HepG2 (cell line): ENCODE data around the gene TPM3. TPM values are rescaled to one million over a fixed set of nuclear protein-coding genes. Genes with fewer than 3 reads are reported as not detected.

Source experiments
- ATAC-seq: fragments of 200-7000 bp; cut with Tn5 transposase; 3 replicates; pipeline ENCODE4 v1.9.1; 2020; ENCODE audit warnings: mild to moderate bottlenecking, moderate library complexity
- BruUV-seq: library from RNA; stranded (reverse); fragments of 400-500 nt; replicated peaks from 2 replicates; lab custom pipeline; 2021; lab: Mats Ljungman, UMichigan
- CTCF ChIA-PET: fragments of 300-600 bp; formaldehyde crosslinking; extraction: SDS; loops from one replicate; lab custom pipeline; 2021; ENCODE audit warnings: low total read pairs, inconsistent platforms, low intra/inter-chr PET ratio; lab: Yijun Ruan, JAX
- POLR2A ChIA-PET: fragments of 350-600 bp; sonication (Branson Sonifier 250); formaldehyde crosslinking; loops from one replicate; lab custom pipeline; 2020; ENCODE audit warnings: antibody characterized with exemption, inconsistent platforms; lab: Yijun Ruan, JAX
- DNase-seq: peaks from one replicate; pipeline ENCODE4 v3.0.0-alpha.2; 2015; ENCODE audit warnings: low spot score
- FAIRE-seq: peaks from 3 replicates; lab custom pipeline; 2011; peaks lifted over from hg19 to GRCh38; lab: Jason Lieb, UNC
- H2AFZ ChIP-seq: one replicate; pipeline ENCODE4 v1.6.1; 2011; ENCODE audit warnings: low read length, inconsistent platforms
- H3K27ac ChIP-seq: fragments of 300-600 bp; 3 replicates; pipeline ENCODE4 v1.8.0; 2011; ENCODE audit warnings: mixed run types, mild to moderate bottlenecking, mixed read lengths, low read length, inconsistent platforms; ENCODE audit not compliant: insufficient read depth; ENCODE audit errors: extremely low read length
- H3K27me3 ChIP-seq, 2 experiments: fragments of 200-600 bp in 1 of 2; 2 replicates in 1 of 2; 3 replicates in 1 of 2; pipeline versions ENCODE4 v1.6.0 to v1.8.0; 2011; ENCODE audit warnings: low read length in 2 of 2, mild to moderate bottlenecking in 2 of 2, moderate library complexity in 2 of 2, inconsistent platforms in 1 of 2; ENCODE audit not compliant: insufficient read depth in 2 of 2, control insufficient read depth in 1 of 2
- H3K36me3 ChIP-seq, 2 experiments: fragments of 200-600 bp in 1 of 2; replicated peaks in 1 of 2; 2 replicates in 1 of 2; 3 replicates in 1 of 2; pipeline versions ENCODE4 v1.5.1 to v1.8.0; 2011; ENCODE audit warnings: low read length in 2 of 2, inconsistent platforms in 1 of 2; ENCODE audit not compliant: insufficient read depth in 2 of 2, control insufficient read depth in 1 of 2
- H3K4me1 ChIP-seq: 2 replicates; pipeline ENCODE4 v1.5.1; 2012; ENCODE audit warnings: low read length, inconsistent platforms; ENCODE audit not compliant: insufficient read depth
- H3K4me2 ChIP-seq: 2 replicates; pipeline ENCODE4 v1.6.0; 2011; ENCODE audit warnings: low read depth, low read length, inconsistent platforms
- H3K4me3 ChIP-seq, 3 experiments: fragments of 200-600 bp in 1 of 3; sonication (generic), shearing (Covaris generic) in 1 of 3; replicated peaks in 1 of 3; 2 replicates each; pipeline ENCODE4 v1.5.1; 2011 to 2016; ENCODE audit warnings: low read length in 3 of 3, inconsistent platforms in 2 of 3, low read depth in 2 of 3, mild to moderate bottlenecking in 2 of 3, control low read depth in 1 of 3, mixed read lengths in 1 of 3; ENCODE audit not compliant: insufficient read depth in 1 of 3
- H3K79me2 ChIP-seq: one replicate; pipeline ENCODE4 v1.6.1; 2011; ENCODE audit warnings: low read length, inconsistent platforms; ENCODE audit not compliant: insufficient read depth
- H3K9ac ChIP-seq: 2 replicates; pipeline ENCODE4 v1.6.0; 2011; ENCODE audit warnings: mild to moderate bottlenecking, low read depth, low read length, inconsistent platforms; ENCODE audit not compliant: insufficient read depth
- H3K9me3 ChIP-seq: 2 replicates; pipeline ENCODE4 v1.5.1; 2012; ENCODE audit warnings: mild to moderate bottlenecking, low read length
- H4K20me1 ChIP-seq: 2 replicates; pipeline ENCODE4 v1.6.0; 2011; ENCODE audit warnings: inconsistent platforms, mild to moderate bottlenecking, low read length, moderate library complexity; ENCODE audit not compliant: insufficient read depth
- CENPT ChIP-seq: sonication (generic); formaldehyde crosslinking; IDR thresholded peaks from 2 replicates; pipeline ENCODE4 v1.8.0; 2022; ENCODE audit warnings: low read depth, mild to moderate bottlenecking, moderate library complexity, missing genetic modification reagents
- HDAC6 ChIP-seq: fragments of 200-600 bp; sonication (generic); IDR thresholded peaks from 2 replicates; pipeline ENCODE4 v1.7.0; 2017; ENCODE audit warnings: mild to moderate bottlenecking, antibody characterized with exemption, low read length, low read depth
- LCORL ChIP-seq, 2 experiments: fragments of 450-650 bp in 1 of 2; sonication (generic) in 1 of 2; formaldehyde crosslinking in 1 of 2; IDR thresholded peaks; 2 replicates each; pipeline versions ENCODE4 v1.5.0 to v1.6.1; 2017 to 2020; ENCODE audit warnings: antibody characterized with exemption in 1 of 2, missing genetic modification reagents in 1 of 2
- NFIC ChIP-seq: IDR thresholded peaks from 2 replicates; pipeline ENCODE4 v1.6.1; 2012; ENCODE audit warnings: mild to moderate bottlenecking, low read length, inconsistent platforms
- POLR2AphosphoS5 ChIP-seq: IDR thresholded peaks from 2 replicates; pipeline ENCODE4 v1.6.1; 2012; ENCODE audit warnings: low read depth, low read length
- RAD51 ChIP-seq: fragments of 450-650 bp; IDR thresholded peaks from 2 replicates; pipeline ENCODE4 v1.6.1; 2016; ENCODE audit warnings: borderline replicate concordance
- ZNF530 ChIP-seq: sonication (generic); formaldehyde crosslinking; IDR thresholded peaks from 2 replicates; pipeline ENCODE4 v1.5.0; 2020; ENCODE audit warnings: low read depth, mild to moderate bottlenecking, missing genetic modification reagents
- ZSCAN9 ChIP-seq: IDR thresholded peaks from 2 replicates; pipeline ENCODE4 v1.6.1; 2016; ENCODE audit warnings: borderline replicate concordance
- WGBS: methylation state at CpG from one replicate; pipeline ENCODE4 v1.1.6; 2017; ENCODE audit warnings: low lambda C conversion rate; 5-methylcytosine and 5-hydroxymethylcytosine counted together
- in situ Hi-C: cut with HindIII; loops from 2 replicates; pipeline ENCODE4 v1.10.0; 2017; ENCODE audit warnings: low pct_unique_long_range_greater_than_20kb; ENCODE audit not compliant: extremely low pct_ligation_motif_present
- intact Hi-C: fragments of 100-400 bp; cut with micrococcal nuclease; formaldehyde crosslinking; loops from one replicate; pipeline ENCODE4 v1.10.0; 2022; ENCODE audit not compliant: unreplicated experiment
- polyA plus RNA-seq, 8 experiments: library from polyadenylated mRNA; depleted of rRNA in 3 of 8; stranded (reverse) in 7 of 8; unstranded in 1 of 8; fragments of >200 nt; fragmentation: Illumina TruSeq in 4 of 8; extraction: Trizol in 4 of 8; gene quantifications; 2 replicates each; pipeline versions ENCODE4 v1.2.1 to v1.2.3, GENCODE V29; 2011 to 2016; ENCODE audit warnings: low read depth in 4 of 8, missing spikeins in 1 of 8, mixed read lengths in 1 of 8; ENCODE audit not compliant: insufficient read depth in 1 of 8
- total RNA-seq, 5 experiments: library from RNA; depleted of rRNA; stranded (reverse); fragments of >200 nt; fragmentation: Illumina TruSeq; extraction: Trizol; gene quantifications; 2 replicates each; pipeline ENCODE4 v1.2.3, GENCODE V29; 2016; ENCODE audit warnings: low read depth in 1 of 5
- TF ChIP-seq, protein P1 (sequence below): sonication (generic); formaldehyde crosslinking; IDR thresholded peaks from 2 replicates; pipeline ENCODE4 v1.5.0; 2020; ENCODE audit warnings: missing genetic modification reagents
- TF ChIP-seq, protein P2 (sequence below), 2 experiments: sonication (generic) in 1 of 2; formaldehyde crosslinking in 1 of 2; IDR thresholded peaks; 2 replicates each; pipeline versions ENCODE4 v1.6.1 to v1.9.0; 2014 to 2022; ENCODE audit warnings: antibody characterized with exemption in 1 of 2, borderline replicate concordance in 1 of 2, inconsistent platforms in 1 of 2, low read depth in 1 of 2, missing genetic modification reagents in 1 of 2
- TF ChIP-seq, protein P3 (sequence below), 2 experiments: sonication (generic) in 1 of 2; formaldehyde crosslinking in 1 of 2; IDR thresholded peaks; 2 replicates each; pipeline versions ENCODE4 v1.4.0 to v1.6.1; 2016 to 2020; ENCODE audit warnings: borderline replicate concordance in 1 of 2, low read depth in 1 of 2, mild to moderate bottlenecking in 1 of 2, missing genetic modification reagents in 1 of 2

TPM3 gene
- total and polyA plus RNA-seq, 2 of the 13 experiments (the other 11 are each of a cell fraction or from before 2014, with no cell fraction given), result 160 to 307 TPM

DNA sequence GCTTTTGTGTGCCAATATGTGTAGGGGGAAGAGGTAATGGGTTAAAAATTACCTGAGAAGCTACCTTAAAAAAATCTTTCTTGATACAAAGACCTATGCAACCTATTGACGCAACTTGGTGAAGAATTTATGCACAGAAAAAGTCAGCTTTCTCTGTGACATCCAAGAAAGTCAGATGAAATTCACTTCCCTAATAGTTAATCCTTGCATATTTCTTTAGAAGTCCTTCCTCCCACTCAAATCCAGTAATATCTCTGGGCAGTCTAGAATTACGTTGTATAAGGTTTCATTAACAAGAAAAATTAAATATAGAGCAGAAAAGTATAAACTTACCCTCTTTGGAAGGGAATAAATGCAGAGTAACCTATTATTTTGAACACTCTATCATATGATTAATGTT, 31.7 kb upstream of the TPM3 start:
- FAIRE-seq (no peak), DNase-seq (no peak), ATAC-seq (no peak)
- 90% methylated on average over 2 of the region's 2 CpGs for WGBS
- Histone ChIP-seq H3K36me3 (peaks cover 14 to 41% of the 10 kb centered on the region in 2 experiments), H3K4me3 (no peak overlapping the region; a peak in 1 of 6 replicates), H3K9ac (no peak overlapping the region), H4K20me1 (peaks cover 28% of the 10 kb centered on the region), H3K9me3 (no peaks in the 10 kb centered on the region), H3K79me2 (peaks cover 82% of the 10 kb centered on the region), H3K4me1 (peaks cover 69% of the 10 kb centered on the region), H3K4me2 (peak overlapping the region; percentile 76), H3K27ac (no peak overlapping the region), H3K27me3 (no peaks in the 10 kb centered on the region; a peak in 1 of 5 replicates), H2AFZ (no peak overlapping the region)
- no TSS peak for BruUV-seq
- POLR2A ChIA-PET, result interaction anchor here (0.9 to 1.2 kb wide), 3 partner anchors 9 to 111 kb away, joined by 3 read pairs; no protein-coding TSS in a partner anchor
- CTCF ChIA-PET, result no interaction called here
- intact Hi-C loops (no loop called here), in situ Hi-C loops (no loop called here)
- no peak for TF ChIP-seq CENPT (CRISPR knock-in tag)
- no peak for TF ChIP-seq NFIC
- no peak for TF ChIP-seq ZNF530 (CRISPR knock-in tag)
- TF ChIP-seq HDAC6, result no peak
- no peak for TF ChIP-seq POLR2AphosphoS5
- TF ChIP-seq, protein P1, sequence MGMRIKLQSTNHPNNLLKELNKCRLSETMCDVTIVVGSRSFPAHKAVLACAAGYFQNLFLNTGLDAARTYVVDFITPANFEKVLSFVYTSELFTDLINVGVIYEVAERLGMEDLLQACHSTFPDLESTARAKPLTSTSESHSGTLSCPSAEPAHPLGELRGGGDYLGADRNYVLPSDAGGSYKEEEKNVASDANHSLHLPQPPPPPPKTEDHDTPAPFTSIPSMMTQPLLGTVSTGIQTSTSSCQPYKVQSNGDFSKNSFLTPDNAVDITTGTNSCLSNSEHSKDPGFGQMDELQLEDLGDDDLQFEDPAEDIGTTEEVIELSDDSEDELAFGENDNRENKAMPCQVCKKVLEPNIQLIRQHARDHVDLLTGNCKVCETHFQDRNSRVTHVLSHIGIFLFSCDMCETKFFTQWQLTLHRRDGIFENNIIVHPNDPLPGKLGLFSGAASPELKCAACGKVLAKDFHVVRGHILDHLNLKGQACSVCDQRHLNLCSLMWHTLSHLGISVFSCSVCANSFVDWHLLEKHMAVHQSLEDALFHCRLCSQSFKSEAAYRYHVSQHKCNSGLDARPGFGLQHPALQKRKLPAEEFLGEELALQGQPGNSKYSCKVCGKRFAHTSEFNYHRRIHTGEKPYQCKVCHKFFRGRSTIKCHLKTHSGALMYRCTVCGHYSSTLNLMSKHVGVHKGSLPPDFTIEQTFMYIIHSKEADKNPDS (CRISPR knock-in tag), result no peak
- no peak for TF ChIP-seq ZSCAN9
- TF ChIP-seq, protein P2, sequence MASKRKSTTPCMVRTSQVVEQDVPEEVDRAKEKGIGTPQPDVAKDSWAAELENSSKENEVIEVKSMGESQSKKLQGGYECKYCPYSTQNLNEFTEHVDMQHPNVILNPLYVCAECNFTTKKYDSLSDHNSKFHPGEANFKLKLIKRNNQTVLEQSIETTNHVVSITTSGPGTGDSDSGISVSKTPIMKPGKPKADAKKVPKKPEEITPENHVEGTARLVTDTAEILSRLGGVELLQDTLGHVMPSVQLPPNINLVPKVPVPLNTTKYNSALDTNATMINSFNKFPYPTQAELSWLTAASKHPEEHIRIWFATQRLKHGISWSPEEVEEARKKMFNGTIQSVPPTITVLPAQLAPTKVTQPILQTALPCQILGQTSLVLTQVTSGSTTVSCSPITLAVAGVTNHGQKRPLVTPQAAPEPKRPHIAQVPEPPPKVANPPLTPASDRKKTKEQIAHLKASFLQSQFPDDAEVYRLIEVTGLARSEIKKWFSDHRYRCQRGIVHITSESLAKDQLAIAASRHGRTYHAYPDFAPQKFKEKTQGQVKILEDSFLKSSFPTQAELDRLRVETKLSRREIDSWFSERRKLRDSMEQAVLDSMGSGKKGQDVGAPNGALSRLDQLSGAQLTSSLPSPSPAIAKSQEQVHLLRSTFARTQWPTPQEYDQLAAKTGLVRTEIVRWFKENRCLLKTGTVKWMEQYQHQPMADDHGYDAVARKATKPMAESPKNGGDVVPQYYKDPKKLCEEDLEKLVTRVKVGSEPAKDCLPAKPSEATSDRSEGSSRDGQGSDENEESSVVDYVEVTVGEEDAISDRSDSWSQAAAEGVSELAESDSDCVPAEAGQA (IDR thresholded peaks at IDR 0.05; ENCODE audit: low read depth), result no peak
- TF ChIP-seq, protein P2 (CRISPR knock-in tag; IDR thresholded peaks at IDR 0.05; ENCODE audit: borderline replicate concordance), result no peak
- TF ChIP-seq, protein P3, sequence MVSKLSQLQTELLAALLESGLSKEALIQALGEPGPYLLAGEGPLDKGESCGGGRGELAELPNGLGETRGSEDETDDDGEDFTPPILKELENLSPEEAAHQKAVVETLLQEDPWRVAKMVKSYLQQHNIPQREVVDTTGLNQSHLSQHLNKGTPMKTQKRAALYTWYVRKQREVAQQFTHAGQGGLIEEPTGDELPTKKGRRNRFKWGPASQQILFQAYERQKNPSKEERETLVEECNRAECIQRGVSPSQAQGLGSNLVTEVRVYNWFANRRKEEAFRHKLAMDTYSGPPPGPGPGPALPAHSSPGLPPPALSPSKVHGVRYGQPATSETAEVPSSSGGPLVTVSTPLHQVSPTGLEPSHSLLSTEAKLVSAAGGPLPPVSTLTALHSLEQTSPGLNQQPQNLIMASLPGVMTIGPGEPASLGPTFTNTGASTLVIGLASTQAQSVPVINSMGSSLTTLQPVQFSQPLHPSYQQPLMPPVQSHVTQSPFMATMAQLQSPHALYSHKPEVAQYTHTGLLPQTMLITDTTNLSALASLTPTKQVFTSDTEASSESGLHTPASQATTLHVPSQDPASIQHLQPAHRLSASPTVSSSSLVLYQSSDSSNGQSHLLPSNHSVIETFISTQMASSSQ (IDR thresholded peaks at IDR 0.05; ENCODE audit: low read depth), result no peak
- TF ChIP-seq, protein P3 (CRISPR knock-in tag; IDR thresholded peaks at IDR 0.05; ENCODE audit: borderline replicate concordance), result no peak
- no peak for TF ChIP-seq LCORL (IDR thresholded peaks at IDR 0.05)
- no peak for TF ChIP-seq LCORL (CRISPR knock-in tag; IDR thresholded peaks at IDR 0.05)
- no peak for TF ChIP-seq RAD51
